ENCODE measurements around the gene MARK4. TPM values are rescaled to one million over a fixed set of nuclear protein-coding genes. Genes with fewer than 3 reads are reported as not detected.
A peak's percentile ranks its signal among the peaks of the same experiment; 100 is the strongest.

The MARK4 gene
- total RNA-seq, 1 donor from 2014 or later = 16.7 TPM

- intact Hi-C loops (cut with DNase I) = no loop called here
- Histone ChIP-seq H3K4me3 (peak overlapping the region; percentile 87 to 97), H3K36me3 (no peaks in the 10 kb centered on the region), H3K4me1 (peaks cover 53% of the 10 kb centered on the region), H3K9me3 (no peaks in the 10 kb centered on the region), H3K27me3 (no peaks in the 10 kb centered on the region), H3K27ac (peak overlapping the region; percentile 82)
- no peak for DNase-seq (ENCODE audit: extremely low spot score in 2 of 2)
- no peak for TF ChIP-seq POLR2AphosphoS5 (IDR thresholded peaks at IDR 0.05; ENCODE audit: insufficient read depth in 1 of 2, low read depth in 1 of 2)
- no peak for TF ChIP-seq POLR2A (IDR thresholded peaks at IDR 0.05)
- TF ChIP-seq CTCF (IDR thresholded peaks at IDR 0.05) = no peak
Measured at GRCh38 chr19:45250216-45250831, 747 bp upstream of the MARK4 start.

GRCh38 chr19:45251452-45252354, 632 bp downstream of the MARK4 start:
- peaks cover 62% of the 10 kb centered on the region for H3K4me1 ChIP-seq
- intact Hi-C loops (cut with DNase I) = no loop called here
- no peak for DNase-seq (ENCODE audit: extremely low spot score in 2 of 2)

GRCh38 chr19:45253396-45254027, 2.4 kb downstream of the MARK4 start:
- TF ChIP-seq POLR2AphosphoS5 (IDR thresholded peaks at IDR 0.05; ENCODE audit: insufficient read depth in 1 of 2, low read depth in 1 of 2) (no peak), POLR2A (IDR thresholded peaks at IDR 0.05) (no peak), CTCF (IDR thresholded peaks at IDR 0.05) (no peak)
- Histone ChIP-seq H3K4me1 (peaks cover 57% of the 10 kb centered on the region), H3K27ac (no peak overlapping the region), H3K27me3 (no peaks in the 10 kb centered on the region), H3K4me3 (peak overlapping the region in 1 of 2 donors; percentile 16), H3K9me3 (no peaks in the 10 kb centered on the region), H3K36me3 (no peaks in the 10 kb centered on the region)
- DNase-seq (ENCODE audit: extremely low spot score in 2 of 2) = no peak
- intact Hi-C loops (cut with DNase I) = no loop called here

More at GRCh38 chr19:45251452-45252354, 632 bp downstream of the MARK4 start:
- Histone ChIP-seq H3K9me3 (no peaks in the 10 kb centered on the region), H3K36me3 (no peaks in the 10 kb centered on the region), H3K4me3 (peak overlapping the region; percentile 87 to 97), H3K27me3 (no peaks in the 10 kb centered on the region), H3K27ac (peak overlapping the region; percentile 82)
- no peak for TF ChIP-seq POLR2AphosphoS5 (IDR thresholded peaks at IDR 0.05; ENCODE audit: insufficient read depth in 1 of 2, low read depth in 1 of 2)
- no peak for TF ChIP-seq CTCF (IDR thresholded peaks at IDR 0.05)

GRCh38 chr19:45254044-45254531, 3.0 kb downstream of the MARK4 start:
- intact Hi-C loops (cut with DNase I) = no loop called here
- no peak overlapping the region for H3K27ac ChIP-seq
- peaks cover 51% of the 10 kb centered on the region for H3K4me1 ChIP-seq
- H3K27me3 ChIP-seq = no peaks in the 10 kb centered on the region
- DNase-seq (ENCODE audit: extremely low spot score in 2 of 2) = no peak
- H3K9me3 ChIP-seq = no peaks in the 10 kb centered on the region
- no peaks in the 10 kb centered on the region for H3K36me3 ChIP-seq
- H3K4me3 ChIP-seq = peak overlapping the region in 1 of 2 donors; percentile 10
- TF ChIP-seq CTCF (IDR thresholded peaks at IDR 0.05) (no peak), POLR2AphosphoS5 (IDR thresholded peaks at IDR 0.05; ENCODE audit: insufficient read depth in 1 of 2, low read depth in 1 of 2) (no peak), POLR2A (IDR thresholded peaks at IDR 0.05) (no peak)
